Stimulated activated CD4-positive, alpha-beta T cell treated with anti-CD3 and anti-CD28 coated beads, TNF-alpha, amount 100 ng/mL, for 48 hours (primary cell): ENCODE data around the gene SYCN.
"Not testable (repeated sequence)": the region's sequence is repeated elsewhere in the genome, so short reads cannot be mapped to it uniquely, and the experiment has no call there.

Source experiments
- DNase-seq, 3 donors: peaks; one replicate each; pipeline ENCODE4 v3.0.0-alpha.2; 2020; ENCODE audit warnings: low read depth in 3 of 3

The SYCN gene

GRCh38 chr19:39224910-39225309 lies 20.8 kb upstream of the SYCN start:
- DNase-seq, result no peak

- no peak for DNase-seq
Measured at GRCh38 chr19:39223703-39224279, 19.7 kb upstream of the SYCN start.

- DNase-seq, result not testable (repeated sequence)
Measured at GRCh38 chr19:39219108-39219507, 15.0 kb upstream of the SYCN start.

DNA sequence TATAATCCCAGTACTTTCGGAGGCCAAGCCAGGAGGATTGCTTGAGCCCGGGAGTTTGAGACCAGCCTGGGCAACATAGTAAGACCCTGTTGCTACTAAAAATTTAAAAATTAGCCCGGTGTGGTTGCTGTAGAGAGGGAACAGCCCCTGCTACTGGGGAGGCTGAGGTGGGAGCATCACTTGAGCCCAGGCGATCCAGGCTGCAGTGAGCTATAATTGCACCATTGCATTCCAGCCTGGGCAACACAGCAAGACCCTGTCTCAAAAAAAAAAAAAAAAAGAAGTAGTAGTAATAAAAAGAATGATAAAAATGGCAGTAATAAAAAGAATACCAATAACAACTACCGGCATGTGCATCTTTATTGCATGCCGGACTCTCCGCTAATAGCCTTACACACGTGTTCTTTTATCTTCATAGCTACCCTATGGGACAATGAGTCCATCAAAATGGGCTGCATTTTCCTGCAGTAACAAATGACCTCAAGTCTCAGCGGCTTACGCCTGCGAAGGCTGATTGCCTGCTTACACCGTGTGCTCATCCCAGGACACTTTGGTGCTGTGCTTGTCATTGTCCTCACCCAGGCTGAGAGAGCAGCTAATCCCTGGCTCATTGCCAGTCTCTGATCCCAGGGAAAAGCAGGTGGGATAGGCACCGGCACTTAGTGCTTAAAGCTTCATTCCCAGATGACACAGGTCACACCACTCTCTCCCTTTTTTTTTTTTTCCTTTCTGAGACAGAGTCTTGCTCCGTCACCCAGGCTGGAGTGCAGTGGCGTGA lies 14.4 kb upstream of the SYCN start:
- DNase-seq, result no peak

GRCh38 chr19:39217094-39217493 lies 13.0 kb upstream of the SYCN start:
- DNase-seq, result no peak

DNA sequence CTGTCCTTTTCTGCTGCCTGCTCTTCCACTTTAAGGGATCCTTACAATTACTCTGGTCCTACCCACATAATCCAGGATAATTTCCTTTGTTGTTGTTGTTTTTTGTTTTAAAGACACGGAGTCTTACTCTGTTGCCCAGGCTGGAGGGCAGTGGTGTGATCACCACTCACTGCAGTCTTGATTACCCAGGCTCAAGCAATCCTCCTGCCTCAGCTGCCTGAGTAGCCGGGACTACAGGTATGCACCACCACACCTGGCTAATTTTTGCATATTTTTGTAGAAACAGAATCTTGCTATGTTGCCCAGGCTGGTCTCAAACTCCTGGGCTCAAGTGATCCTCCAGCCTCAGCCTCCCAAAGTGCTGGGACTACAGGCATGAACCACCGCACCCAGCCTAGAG lies 11.3 kb upstream of the SYCN start:
- DNase-seq, result not testable (repeated sequence)

DNA sequence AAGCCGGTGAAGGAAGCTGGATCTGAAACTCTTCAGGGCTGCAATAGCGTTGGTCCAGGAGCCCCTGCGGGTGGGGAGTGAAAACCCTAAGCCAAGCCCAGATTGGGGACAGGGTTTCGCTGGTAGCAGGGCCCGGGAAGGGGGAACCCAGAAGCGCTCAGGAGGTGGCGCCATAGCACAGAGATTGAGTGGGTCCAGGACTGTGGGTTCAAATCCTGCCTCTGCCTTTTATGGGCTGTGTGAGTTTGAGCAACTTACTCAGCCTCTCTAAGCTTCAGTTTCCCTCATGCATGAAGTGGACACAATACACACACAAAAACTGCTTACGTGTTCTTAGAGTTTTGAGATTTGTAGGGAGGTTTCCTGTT lies 8.3 kb upstream of the SYCN start:
- DNase-seq, result peak; percentile 37 to 63 (median 38)

DNA sequence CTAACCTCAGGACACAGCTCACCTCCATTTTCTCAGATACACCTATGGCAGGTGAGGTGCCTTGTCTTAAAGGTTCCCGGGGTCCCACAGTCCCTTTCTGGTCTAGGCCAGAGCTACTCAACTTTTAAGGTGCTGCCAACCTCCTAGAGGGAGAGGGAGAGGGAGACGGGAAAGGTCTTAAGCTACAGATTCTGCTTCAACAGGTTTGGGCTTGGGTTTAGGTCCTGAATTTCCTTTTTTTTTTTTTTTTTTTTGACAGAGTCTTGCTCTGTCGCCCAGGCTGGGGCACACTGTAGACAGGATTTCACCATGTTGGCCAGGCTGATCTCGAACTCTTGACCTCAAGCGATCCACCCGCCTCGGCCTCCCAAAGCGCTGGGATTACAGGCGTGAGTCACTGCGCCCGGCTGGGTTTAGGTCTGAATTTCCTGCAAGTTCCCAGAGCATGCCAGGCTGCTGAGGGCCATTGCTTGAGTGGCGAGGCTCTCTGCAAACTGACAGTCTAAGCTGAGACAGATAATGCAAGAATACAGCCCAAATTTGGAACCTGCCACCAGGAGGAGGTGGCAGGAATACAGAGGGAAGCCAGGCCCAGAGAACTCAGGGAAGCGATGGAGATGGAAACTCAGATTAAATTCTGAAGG lies 7.8 kb upstream of the SYCN start:
- no peak for DNase-seq

DNA sequence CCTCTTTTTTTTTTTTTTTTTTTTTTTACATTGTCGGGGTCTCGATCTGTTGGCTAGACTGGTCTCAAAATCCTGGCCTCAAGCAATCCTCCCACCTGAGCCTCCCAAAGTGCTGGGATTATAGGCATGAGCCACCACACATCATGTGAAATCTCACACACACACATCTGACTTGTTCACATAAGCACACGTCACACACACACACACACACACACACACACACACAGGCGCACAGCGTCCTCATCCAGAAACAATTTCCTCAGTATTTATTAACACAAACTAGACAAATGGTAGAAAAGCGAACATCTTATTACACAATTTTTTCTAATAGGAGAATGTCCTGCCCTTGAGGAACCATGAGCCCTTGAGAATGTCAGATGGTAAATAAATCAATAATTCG lies 5.1 kb upstream of the SYCN start:
- no peak for DNase-seq

- DNase-seq, result no peak
Measured at GRCh38 chr19:39208175-39208795, 4.2 kb upstream of the SYCN start.

- no peak for DNase-seq
Measured at GRCh38 chr19:39207293-39207836, 3.3 kb upstream of the SYCN start.

DNA sequence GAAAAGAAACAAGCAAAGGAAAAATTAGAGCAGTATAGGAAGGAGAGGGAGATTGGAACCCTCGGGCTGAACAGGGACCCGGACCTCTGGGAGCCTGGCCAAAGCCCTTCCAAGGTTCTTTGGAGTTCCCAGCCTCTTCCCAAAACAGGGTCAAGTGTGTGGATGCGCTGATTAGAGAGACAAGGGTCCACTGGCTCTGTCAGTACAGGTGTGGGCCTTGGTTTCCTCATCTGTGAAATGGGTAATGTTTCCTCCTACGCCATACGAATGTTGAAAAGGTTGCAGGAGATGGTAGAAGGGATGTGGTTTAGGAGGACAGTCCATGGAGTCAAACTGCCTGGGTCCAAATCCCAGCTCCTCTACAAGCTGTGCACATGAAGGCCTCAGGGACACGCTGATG lies 2.1 kb upstream of the SYCN start:
- DNase-seq, result no peak

- DNase-seq, result no peak
Measured at GRCh38 chr19:39205449-39205764, 1.3 kb upstream of the SYCN start.

DNA sequence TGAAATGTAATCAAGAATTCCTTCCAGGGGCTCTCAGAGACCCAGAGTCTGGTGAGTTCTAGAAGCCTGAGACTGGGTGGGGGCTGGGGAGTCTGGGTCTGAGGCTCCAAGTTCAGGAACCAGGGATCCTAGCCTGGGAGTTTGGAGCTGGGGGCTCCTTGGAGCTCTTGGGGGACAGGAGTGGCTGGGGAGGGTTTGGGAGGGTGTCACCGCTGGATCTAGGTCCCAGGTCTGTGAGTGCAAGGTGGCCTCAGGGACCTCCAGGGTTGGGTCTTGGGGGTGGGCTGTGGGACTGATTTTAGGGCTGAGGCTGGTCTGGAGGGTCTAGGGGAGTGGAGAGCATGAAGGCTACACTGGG lies 1.1 kb downstream of the SYCN start:
- no peak for DNase-seq

DNA sequence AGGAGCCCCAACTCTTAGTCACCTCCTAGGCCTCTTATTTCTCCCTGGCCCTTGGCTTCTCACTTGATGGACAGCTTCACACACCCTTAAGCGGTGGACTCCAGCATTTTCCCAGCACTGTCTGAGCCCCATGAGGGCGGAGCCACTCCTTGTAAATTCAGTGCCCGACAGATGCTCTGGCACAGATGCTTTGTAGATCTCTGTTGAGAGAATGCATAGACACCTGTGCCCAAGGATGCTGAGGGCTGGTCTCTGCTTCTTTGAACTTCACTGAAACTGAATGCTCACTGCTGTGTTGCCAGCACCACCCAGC lies 3.3 kb downstream of the SYCN start:
- DNase-seq, result no peak

DNA sequence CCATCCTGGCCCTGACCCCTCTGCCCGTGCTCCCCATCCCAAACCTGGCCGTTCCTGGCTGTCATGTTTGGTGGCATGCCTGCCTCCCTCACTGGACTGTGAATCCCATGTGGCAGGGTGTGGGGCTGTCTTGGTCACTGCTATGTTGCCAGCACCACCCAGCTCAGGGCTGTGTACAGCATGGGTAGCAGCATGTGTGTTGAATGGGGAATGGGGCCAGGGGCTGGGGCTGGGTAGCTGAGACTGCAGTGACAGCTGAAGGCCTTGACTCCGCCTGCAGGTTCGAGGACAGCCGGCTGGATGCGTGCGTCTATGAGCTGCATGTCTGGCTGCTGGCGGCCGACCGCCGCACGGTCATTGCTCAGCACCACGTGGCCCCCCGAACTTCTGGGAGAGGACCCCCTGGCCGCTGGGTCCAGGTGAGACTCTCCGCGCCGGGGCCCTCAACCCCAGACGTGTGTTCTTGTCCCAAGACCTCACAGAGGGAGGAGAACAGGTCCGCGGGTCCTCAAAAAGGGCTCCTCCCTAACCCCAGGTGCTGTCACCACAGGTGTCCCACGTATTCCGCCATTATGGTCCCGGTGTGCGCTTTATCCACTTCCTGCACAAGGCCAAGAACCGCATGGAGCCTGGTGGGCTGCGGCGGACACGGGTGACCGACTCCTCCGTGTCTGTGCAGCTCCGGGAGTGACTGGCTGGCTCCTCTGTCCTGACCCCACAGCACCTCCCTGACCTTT lies 3.8 kb downstream of the SYCN start:
- DNase-seq, result no peak

DNA sequence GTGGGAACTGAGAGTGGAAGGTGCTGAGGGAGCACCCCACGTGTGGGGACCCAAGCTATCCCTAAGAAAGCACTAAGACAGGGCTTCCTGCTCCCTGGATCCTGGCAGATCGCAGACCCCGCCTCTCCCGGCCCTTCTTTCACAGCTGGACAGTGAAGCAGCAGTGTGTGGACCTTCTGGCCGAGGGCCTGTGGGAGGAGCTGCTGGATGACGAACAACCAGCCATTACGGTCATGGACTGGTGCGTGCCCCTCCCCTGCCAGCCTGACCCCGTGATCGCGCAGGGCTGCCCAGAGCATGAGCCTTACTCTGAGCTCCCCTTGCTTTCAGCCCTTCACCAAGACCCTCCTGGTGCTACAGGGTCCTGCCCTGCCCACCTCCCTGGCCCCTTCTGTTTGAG lies 5.0 kb downstream of the SYCN start:
- no peak for DNase-seq

GRCh38 chr19:39197808-39198207 lies 6.3 kb downstream of the SYCN start:
- no peak for DNase-seq

GRCh38 chr19:39196860-39197562 lies 7.1 kb downstream of the SYCN start, which contains the start of gene NCCRP1:
Gene NCCRP1 (plus strand): TSS chr19:39196964. CDS start chr19:39196983, 19 bp downstream.
- DNase-seq, result no peak

DNA sequence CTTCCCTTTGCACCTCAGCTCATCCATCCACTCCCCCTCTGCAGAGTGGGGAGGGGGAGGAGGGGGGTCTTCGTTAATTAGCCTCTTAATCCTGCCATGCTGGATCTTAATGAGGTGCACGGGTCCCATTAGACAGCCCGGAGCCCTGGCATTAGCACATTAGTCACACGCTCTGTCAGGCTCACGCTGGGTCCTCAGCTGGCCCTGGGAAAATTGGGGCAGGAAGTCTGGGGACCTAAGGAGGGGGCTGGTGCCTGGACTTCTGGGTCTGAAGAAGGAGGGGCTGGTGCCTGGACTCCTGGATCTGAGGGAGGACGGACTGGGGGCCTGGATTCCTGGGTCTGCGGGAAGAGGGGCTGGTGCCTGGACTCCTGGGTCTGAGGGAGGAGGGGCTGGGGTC lies 7.7 kb downstream of the SYCN start:
- DNase-seq, result no peak

GRCh38 chr19:39195755-39196154 lies 8.3 kb downstream of the SYCN start:
- DNase-seq, result no peak
